ENCODE measurements around the gene WDR46. TPM values are rescaled to one million over a fixed set of nuclear protein-coding genes. Genes with fewer than 3 reads are reported as not detected.

Gene WDR46
- total and polyA plus RNA-seq, 7 donors, result 15.3 to 51.2 (median 35.7) TPM

GRCh38 chr6:33251395-33252012 is 37.5 kb downstream of the WDR46 start:
- Histone ChIP-seq H3K4me1 (peaks cover 0 to 27% (median 24%) of the 10 kb centered on the region in 4 donors), H3K27me3 (no peaks in the 10 kb centered on the region), H3K9me3 (no peaks in the 10 kb centered on the region), H3K4me3 (no peak overlapping the region), H3K27ac (no peak overlapping the region), H3K36me3 (peaks cover 0 to 23% (median 4%) of the 10 kb centered on the region in 4 donors)
- intact Hi-C loops (cut with DNase I), result no loop called here
- no peak for DNase-seq
- no peak for TF ChIP-seq POLR2A (IDR thresholded peaks at IDR 0.05)
- TF ChIP-seq POLR2AphosphoS5 (IDR thresholded peaks at IDR 0.05), result no peak
- no peak for TF ChIP-seq CTCF (IDR thresholded peaks at IDR 0.05)
- no peak for TF ChIP-seq EP300 (IDR thresholded peaks at IDR 0.05)
- 88 to 92% methylated on average over 6 of the region's 6 CpGs for WGBS, 2 donors

GRCh38 chr6:33250731-33251130 is 38.3 kb downstream of the WDR46 start:
- intact Hi-C loops (cut with DNase I), result no loop called here
- no peak for TF ChIP-seq EP300 (IDR thresholded peaks at IDR 0.05)
- TF ChIP-seq POLR2AphosphoS5 (IDR thresholded peaks at IDR 0.05), result no peak
- TF ChIP-seq POLR2A (IDR thresholded peaks at IDR 0.05), result no peak
- TF ChIP-seq CTCF (IDR thresholded peaks at IDR 0.05), result no peak
- H3K4me1 ChIP-seq, result peaks cover 0 to 27% (median 24%) of the 10 kb centered on the region in 4 donors
- DNase-seq, result no peak
- no peak overlapping the region for H3K4me3 ChIP-seq
- peaks cover 0 to 23% (median 4%) of the 10 kb centered on the region in 4 donors for H3K36me3 ChIP-seq
- no peaks in the 10 kb centered on the region for H3K27me3 ChIP-seq
- no peaks in the 10 kb centered on the region for H3K9me3 ChIP-seq
- H3K27ac ChIP-seq, result peak overlapping the region; percentile 89 to 94 (median 94)
- 92 to 98% methylated on average over 13 of the region's 13 CpGs for WGBS, 2 donors

- intact Hi-C loops (cut with DNase I), result loop anchor here (2.0 to 5.0 kb wide), 4 partner anchors 41 to 358 kb away; partner anchors contain the start of genes RING1, RXRB and SLC39A7
- H3K27me3 ChIP-seq, result no peaks in the 10 kb centered on the region
- H3K9me3 ChIP-seq, result no peaks in the 10 kb centered on the region
- H3K4me1 ChIP-seq, result peaks cover 0 to 27% (median 24%) of the 10 kb centered on the region in 4 donors
- H3K27ac ChIP-seq, result peak overlapping the region; percentile 89 to 94 (median 94)
- H3K4me3 ChIP-seq, result peak overlapping the region; percentile 37 to 64 (median 54)
- WGBS, 2 donors, result 20% methylated on average over 15 of the region's 15 CpGs
- TF ChIP-seq POLR2A (IDR thresholded peaks at IDR 0.05) (no peak), CTCF (IDR thresholded peaks at IDR 0.05) (no peak), POLR2AphosphoS5 (IDR thresholded peaks at IDR 0.05) (no peak), EP300 (IDR thresholded peaks at IDR 0.05) (no peak)
- H3K36me3 ChIP-seq, result peaks cover 0 to 22% (median 4%) of the 10 kb centered on the region in 4 donors
- peak; percentile 68 for DNase-seq
Measured at GRCh38 chr6:33249732-33250630, 39.1 kb downstream of the WDR46 start.

- intact Hi-C loops (cut with DNase I), result loop anchor here (1.0 to 5.0 kb wide), 6 partner anchors 40 to 357 kb away; partner anchors contain the start of genes RING1, RXRB and SLC39A7
- Histone ChIP-seq H3K4me3 (peak overlapping the region; percentile 37 to 64 (median 54)), H3K27me3 (no peaks in the 10 kb centered on the region), H3K36me3 (peaks cover 0 to 20% (median 4%) of the 10 kb centered on the region in 4 donors), H3K9me3 (no peaks in the 10 kb centered on the region), H3K27ac (peak overlapping the region; percentile 89 to 94 (median 94)), H3K4me1 (peaks cover 0 to 27% (median 24%) of the 10 kb centered on the region in 4 donors)
- peak; percentile 99 for DNase-seq
- 0% methylated on average over 58 of the region's 58 CpGs for WGBS, 2 donors
- TF ChIP-seq POLR2A (IDR thresholded peaks at IDR 0.05) (peak; percentile 88 to 95), CTCF (IDR thresholded peaks at IDR 0.05) (no peak), EP300 (IDR thresholded peaks at IDR 0.05) (no peak), POLR2AphosphoS5 (IDR thresholded peaks at IDR 0.05) (peak; percentile 81 to 97 (median 88))
Measured at GRCh38 chr6:33248932-33249731, 39.9 kb downstream of the WDR46 start.

All from sigmoid colon (tissue), 7 donors.